Transverse colon (tissue), 4 donors: Measurements from ENCODE around the gene ATXN10. TPM values are rescaled to one million over a fixed set of nuclear protein-coding genes. Genes with fewer than 3 reads are reported as not detected.

Experiments used
- DNase-seq: peaks from one replicate; pipeline ENCODE4 v3.0.0-alpha.2; 2019
- H3K27ac ChIP-seq, 4 donors: fragments of 200-600 bp; sonication (generic); 2 replicates each; pipeline ENCODE4 v1.5.1; 2016 to 2018; ENCODE audit warnings: inconsistent platforms in 4 of 4
- H3K27me3 ChIP-seq: fragments of 200-600 bp; sonication (generic); 2 replicates; pipeline ENCODE4 v1.5.1; 2017; ENCODE audit warnings: inconsistent platforms
- H3K36me3 ChIP-seq, 4 donors: fragments of 200-600 bp; sonication (generic); 2 replicates each; pipeline ENCODE4 v1.5.1; 2017 to 2019; ENCODE audit warnings: inconsistent platforms in 4 of 4
- H3K4me1 ChIP-seq, 4 donors: fragments of 200-600 bp; sonication (generic); 2 replicates each; pipeline ENCODE4 v1.5.1; 2017 to 2020; ENCODE audit warnings: inconsistent platforms in 4 of 4
- H3K4me3 ChIP-seq, 4 donors: fragments of 200-600 bp; sonication (generic); 1 replicate in 1 of 4; 2 replicates in 3 of 4; pipeline versions ENCODE4 v1.5.1 to v1.6.1; 2017 to 2019; ENCODE audit warnings: inconsistent platforms in 4 of 4
- H3K9me3 ChIP-seq, 2 donors: fragments of 200-600 bp; sonication (generic); 2 replicates each; pipeline ENCODE4 v1.5.1; 2017 to 2019; ENCODE audit warnings: inconsistent platforms in 2 of 2
- CTCF ChIP-seq, 5 experiments: fragments of 200-600 bp in 3 of 5; fragments of 450-650 bp in 2 of 5; sonication (generic) in 3 of 5; IDR thresholded peaks; 1 replicate in 2 of 5; 2 replicates in 3 of 5; pipeline ENCODE4 v1.5.1; 2016 to 2017; ENCODE audit warnings: antibody characterized with exemption in 5 of 5, inconsistent platforms in 3 of 5, mild to moderate bottlenecking in 2 of 5, moderate library complexity in 1 of 5
- EP300 ChIP-seq: sonication (generic); formaldehyde crosslinking; IDR thresholded peaks from one replicate; pipeline ENCODE4 v1.6.1; 2017; ENCODE audit warnings: antibody characterized with exemption, low read depth
- POLR2A ChIP-seq: fragments of 450-650 bp; IDR thresholded peaks from one replicate; pipeline ENCODE4 v1.6.1; 2016; ENCODE audit warnings: antibody characterized with exemption, mild to moderate bottlenecking, moderate library complexity
- POLR2AphosphoS5 ChIP-seq, 3 donors: sonication (generic); formaldehyde crosslinking; IDR thresholded peaks; one replicate each; pipeline ENCODE4 v1.6.1; 2016; ENCODE audit warnings: antibody characterized with exemption in 3 of 3
- WGBS, 2 donors: methylation state at CpG; one replicate each; pipeline ENCODE4 v1.1.5; 2018; ENCODE audit warnings: low coverage in 1 of 2; 5-methylcytosine and 5-hydroxymethylcytosine counted together
- in situ Hi-C, 4 donors: fragments of 200-750 bp; cut with MboI; loops; one replicate each; pipeline versions ENCODE4 v1.15.0 to v1.15.1; 2017; ENCODE audit warnings: low sequenced_read_pairs in 3 of 4, low pct_ligation_motif_present in 1 of 4, low pct_unique_long_range_greater_than_20kb in 1 of 4
- intact Hi-C: fragments of 100-400 bp; cut with DNase I; formaldehyde crosslinking; loops from one replicate; pipeline ENCODE4 v1.15.1; 2023; ENCODE audit warnings: low total_unique reads
- total RNA-seq, 4 donors: library from RNA; depleted of rRNA; stranded (reverse); fragments of >200 nt; gene quantifications; one replicate each; pipeline ENCODE4 v1.1.0, GENCODE V29; 2016

The ATXN10 gene
- total RNA-seq, 4 donors from 2014 or later, result 27.3 to 88.3 (median 47.8) TPM

GRCh38 chr22:45627489-45628233 is 44.0 kb upstream of the ATXN10 start:
- Histone ChIP-seq H3K36me3 (no peaks in the 10 kb centered on the region), H3K27me3 (peaks cover 39% of the 10 kb centered on the region), H3K27ac (no peak overlapping the region), H3K4me1 (peaks cover 0 to 4% (median 0%) of the 10 kb centered on the region in 4 donors), H3K9me3 (no peaks in the 10 kb centered on the region), H3K4me3 (no peak overlapping the region)
- TF ChIP-seq POLR2AphosphoS5 (IDR thresholded peaks at IDR 0.05) (no peak), CTCF (IDR thresholded peaks at IDR 0.05) (no peak), EP300 (no peak), POLR2A (no peak)
- intact Hi-C loops (no loop called here), in situ Hi-C loops (no loop called here)
- no peak for DNase-seq
- 81% methylated on average over 22 of the region's 22 CpGs; no CpG with 5 or more reads in 1 of the 2 donors for WGBS, 2 donors

GRCh38 chr22:45628515-45628914 is 43.1 kb upstream of the ATXN10 start:
- Histone ChIP-seq H3K4me1 (peaks cover 0 to 4% (median 0%) of the 10 kb centered on the region in 4 donors), H3K4me3 (no peak overlapping the region), H3K27me3 (peaks cover 41% of the 10 kb centered on the region), H3K9me3 (no peaks in the 10 kb centered on the region), H3K27ac (no peak overlapping the region), H3K36me3 (no peaks in the 10 kb centered on the region)
- 64 to 72% methylated on average over 3 to 5 of the region's 5 CpGs for WGBS, 2 donors
- TF ChIP-seq POLR2A, result no peak
- TF ChIP-seq POLR2AphosphoS5 (IDR thresholded peaks at IDR 0.05), result no peak
- no peak for TF ChIP-seq CTCF (IDR thresholded peaks at IDR 0.05)
- TF ChIP-seq EP300, result no peak
- no peak for DNase-seq
- in situ Hi-C loops (no loop called here), intact Hi-C loops (no loop called here)

GRCh38 chr22:45629469-45630089 is 42.1 kb upstream of the ATXN10 start:
- in situ Hi-C loops, result loop anchor here in 1 of 4 donors (10.0 kb wide), 1 partner anchor 355 kb away; no protein-coding TSS in a partner anchor
- H3K27me3 ChIP-seq, result peaks cover 42% of the 10 kb centered on the region
- 62% methylated on average over 15 of the region's 15 CpGs; no CpG with 5 or more reads in 1 of the 2 donors for WGBS, 2 donors

More at GRCh38 chr22:45629469-45630089, 42.1 kb upstream of the ATXN10 start:
- Histone ChIP-seq H3K36me3 (no peaks in the 10 kb centered on the region), H3K4me1 (peaks cover 0 to 4% (median 0%) of the 10 kb centered on the region in 4 donors), H3K27ac (no peak overlapping the region), H3K4me3 (no peak overlapping the region), H3K9me3 (no peaks in the 10 kb centered on the region)
- no peak for DNase-seq
- TF ChIP-seq CTCF (IDR thresholded peaks at IDR 0.05) (no peak), POLR2AphosphoS5 (IDR thresholded peaks at IDR 0.05) (no peak), EP300 (no peak), POLR2A (no peak)
- intact Hi-C loops, result no loop called here
